GM19025 (cell line): Measurements from ENCODE around the gene DYNC1I1.

ENCODE experiments used
- ATAC-seq: cut with Tn5 transposase; IDR thresholded peaks from one replicate; pipeline ENCODE4 v1.9.1; 2021; ENCODE audit warnings: mild to moderate bottlenecking, low read depth, moderate library complexity; ENCODE audit not compliant: unreplicated experiment

Gene DYNC1I1

GRCh38 chr7:96005271-96005670, 232.9 kb downstream of the DYNC1I1 start:
- ATAC-seq = no peak

DNA sequence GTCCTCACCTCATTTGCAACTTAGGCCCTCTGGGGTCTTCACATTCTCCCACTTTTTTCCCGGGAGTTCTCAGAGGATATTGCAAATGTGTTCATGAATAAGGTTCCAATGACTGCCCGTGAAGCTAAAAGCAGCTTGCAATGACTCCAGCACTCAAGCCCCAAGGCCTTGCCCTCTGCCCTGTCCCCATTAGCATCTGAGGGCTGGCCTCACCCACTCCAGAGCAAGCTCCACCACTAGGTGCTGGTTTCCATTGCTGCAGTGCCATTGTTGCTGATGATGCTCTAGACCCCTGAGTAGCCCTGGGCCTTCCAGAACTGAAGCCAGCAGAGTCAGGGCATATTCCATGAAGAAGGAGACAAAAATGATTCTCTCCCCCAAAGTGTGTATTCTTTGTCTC, 236.8 kb downstream of the DYNC1I1 start:
- no peak for ATAC-seq

- no peak for ATAC-seq
Measured at GRCh38 chr7:96013836-96014235, 241.5 kb downstream of the DYNC1I1 start.

DNA sequence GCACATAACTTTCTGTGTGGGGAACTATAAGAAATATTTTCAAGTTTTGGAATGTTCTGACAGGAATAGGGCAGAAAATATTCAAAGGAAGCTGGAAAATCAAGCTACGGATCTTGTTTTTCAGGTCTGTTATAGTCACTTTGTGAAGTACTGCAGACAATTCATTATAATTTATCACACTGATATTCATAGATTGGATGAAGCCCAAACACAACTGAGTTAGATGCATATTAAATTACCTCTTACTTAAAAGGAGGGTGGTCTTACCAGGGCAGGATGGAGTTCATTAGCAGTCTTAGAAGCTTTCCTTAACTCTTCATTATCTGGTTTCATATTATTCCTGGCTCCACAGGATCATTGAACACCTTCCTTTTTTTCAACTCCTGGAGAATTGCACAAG, 242.3 kb downstream of the DYNC1I1 start:
- ATAC-seq = no peak

- no peak for ATAC-seq
Measured at GRCh38 chr7:96016056-96016586, 243.8 kb downstream of the DYNC1I1 start.

GRCh38 chr7:96016735-96017134, 244.4 kb downstream of the DYNC1I1 start:
- no peak for ATAC-seq

DNA sequence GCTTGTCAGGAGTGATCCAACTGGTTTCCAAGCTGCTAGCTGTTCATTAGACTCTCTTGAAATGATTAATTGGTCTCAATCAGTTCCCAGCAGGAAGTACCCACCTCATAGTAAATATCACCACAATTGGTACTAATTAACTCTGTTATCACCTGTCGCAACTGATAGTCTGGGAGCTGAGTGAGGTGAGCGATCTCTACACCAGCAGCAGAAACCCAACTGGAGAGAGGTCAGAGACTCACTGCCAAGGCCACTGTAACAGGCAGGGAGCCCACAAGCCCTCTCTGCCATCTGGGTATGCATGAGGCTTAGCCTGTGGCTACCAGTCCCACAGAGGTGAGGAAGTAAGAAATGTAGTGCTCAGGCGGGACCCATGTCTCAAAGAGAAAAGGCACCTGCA, 245.5 kb downstream of the DYNC1I1 start:
- no peak for ATAC-seq

- no peak for ATAC-seq
Measured at GRCh38 chr7:96021568-96021967, 249.2 kb downstream of the DYNC1I1 start.

- no peak for ATAC-seq
Measured at GRCh38 chr7:96023387-96023786, 251.0 kb downstream of the DYNC1I1 start.

DNA sequence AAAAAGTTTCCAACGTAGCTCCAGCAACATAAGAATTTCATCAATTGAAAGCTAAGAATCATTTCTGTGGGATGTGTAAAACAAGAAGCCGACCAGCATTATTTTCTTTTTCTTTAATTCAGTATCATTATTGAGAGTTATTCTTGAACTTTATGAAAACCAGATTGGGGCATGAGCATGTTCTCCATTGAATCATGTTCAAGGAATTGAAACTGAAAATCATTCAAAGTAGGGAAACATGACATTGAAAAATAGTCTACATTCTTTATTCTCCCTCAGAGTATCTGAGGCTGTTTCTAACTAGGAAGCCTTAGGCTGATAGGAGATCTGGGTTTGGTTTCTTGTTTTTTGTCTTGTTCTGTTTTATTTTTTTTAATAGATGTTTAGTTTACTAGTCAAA, 253.7 kb downstream of the DYNC1I1 start:
- no peak for ATAC-seq

DNA sequence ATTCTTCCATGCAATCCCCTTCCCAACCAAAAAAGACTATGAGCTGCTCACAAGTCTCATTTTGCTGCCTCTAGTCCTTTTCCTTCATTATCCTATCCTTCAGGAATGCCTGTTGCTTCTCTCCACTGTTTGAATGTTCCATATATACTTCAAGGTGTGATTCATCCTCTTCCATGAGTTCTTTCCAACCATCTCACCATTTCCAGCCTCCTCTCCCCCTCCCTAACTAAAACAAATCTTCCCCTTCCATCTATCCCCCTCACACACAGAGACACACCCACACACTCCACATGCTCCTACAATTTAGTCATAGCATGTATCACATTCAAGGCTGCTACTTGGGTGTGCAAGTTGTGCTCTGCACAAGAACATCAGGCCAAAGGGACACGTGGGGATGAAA, 254.3 kb downstream of the DYNC1I1 start:
- no peak for ATAC-seq

- no peak for ATAC-seq
Measured at GRCh38 chr7:96028729-96029128, 256.4 kb downstream of the DYNC1I1 start.

DNA sequence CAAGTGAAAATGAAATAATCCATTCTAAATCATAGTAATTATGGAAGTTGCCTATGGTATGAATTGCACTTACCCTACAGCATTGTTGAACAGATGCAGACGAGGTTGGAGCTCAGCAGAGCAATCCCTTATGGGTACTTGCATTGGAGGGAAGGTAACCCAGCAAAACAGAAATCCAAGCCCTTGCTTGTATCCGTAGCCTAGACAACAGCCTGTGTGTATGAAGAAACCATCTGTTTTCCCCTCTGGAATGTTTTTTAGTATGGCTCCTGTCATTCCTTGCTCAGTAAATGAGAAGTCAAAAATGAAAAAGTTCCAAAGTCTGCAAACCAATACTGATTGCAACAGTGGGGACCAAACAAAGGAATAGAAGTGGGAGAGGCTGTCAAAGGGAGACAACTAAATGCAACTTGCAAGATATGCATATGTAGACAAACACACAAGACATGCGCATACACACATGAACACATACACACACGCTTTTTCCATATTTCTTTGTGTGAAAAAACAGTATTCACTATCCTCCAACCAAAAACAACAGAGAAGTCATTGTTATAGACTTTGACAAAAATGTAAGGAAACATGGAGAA, 260.8 kb downstream of the DYNC1I1 start:
- ATAC-seq = no peak

GRCh38 chr7:96034940-96035727, 262.8 kb downstream of the DYNC1I1 start:
- no peak for ATAC-seq

- ATAC-seq = no peak
Measured at GRCh38 chr7:96040250-96040772, 268.0 kb downstream of the DYNC1I1 start.

DNA sequence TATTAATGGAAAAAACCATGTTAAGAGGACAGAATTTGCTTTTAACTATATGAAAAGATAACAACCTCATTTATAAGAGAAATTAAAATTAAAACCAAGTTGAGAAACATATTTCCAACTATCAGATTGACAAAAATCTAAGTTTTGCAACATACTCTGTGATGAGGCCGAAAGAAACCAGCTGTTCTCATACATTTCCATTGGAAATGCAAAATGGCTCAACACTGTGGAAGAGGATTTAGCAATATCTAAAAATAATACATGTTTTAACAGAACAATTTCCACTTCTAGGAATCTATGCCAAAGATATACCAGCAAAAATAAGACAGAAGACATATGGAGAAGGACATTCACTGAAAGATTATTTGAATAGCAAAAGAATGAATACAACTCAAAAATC, 268.8 kb downstream of the DYNC1I1 start:
- no peak for ATAC-seq

GRCh38 chr7:96045181-96045580, 272.8 kb downstream of the DYNC1I1 start:
- ATAC-seq = no peak

- no peak for ATAC-seq
Measured at GRCh38 chr7:96045919-96046318, 273.6 kb downstream of the DYNC1I1 start.

DNA sequence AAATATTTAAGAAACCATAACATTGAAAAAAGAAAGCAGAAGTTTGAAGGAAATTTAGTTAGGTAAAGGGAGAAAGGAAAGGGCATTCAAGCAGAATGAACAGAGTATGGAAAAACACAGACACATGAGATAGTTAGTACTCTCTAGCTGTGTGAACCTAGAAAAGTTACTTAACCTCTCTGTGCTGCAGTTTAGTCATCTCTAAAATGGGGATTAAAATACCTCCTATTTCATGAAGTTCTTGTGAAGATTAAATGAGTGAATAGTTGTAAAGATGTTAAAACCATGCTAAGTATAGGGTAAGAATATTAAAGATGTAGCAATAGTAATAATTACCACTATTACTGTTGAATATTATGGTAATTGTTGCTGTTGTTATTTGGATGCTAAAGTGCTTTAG, 279.9 kb downstream of the DYNC1I1 start:
- no peak for ATAC-seq

DNA sequence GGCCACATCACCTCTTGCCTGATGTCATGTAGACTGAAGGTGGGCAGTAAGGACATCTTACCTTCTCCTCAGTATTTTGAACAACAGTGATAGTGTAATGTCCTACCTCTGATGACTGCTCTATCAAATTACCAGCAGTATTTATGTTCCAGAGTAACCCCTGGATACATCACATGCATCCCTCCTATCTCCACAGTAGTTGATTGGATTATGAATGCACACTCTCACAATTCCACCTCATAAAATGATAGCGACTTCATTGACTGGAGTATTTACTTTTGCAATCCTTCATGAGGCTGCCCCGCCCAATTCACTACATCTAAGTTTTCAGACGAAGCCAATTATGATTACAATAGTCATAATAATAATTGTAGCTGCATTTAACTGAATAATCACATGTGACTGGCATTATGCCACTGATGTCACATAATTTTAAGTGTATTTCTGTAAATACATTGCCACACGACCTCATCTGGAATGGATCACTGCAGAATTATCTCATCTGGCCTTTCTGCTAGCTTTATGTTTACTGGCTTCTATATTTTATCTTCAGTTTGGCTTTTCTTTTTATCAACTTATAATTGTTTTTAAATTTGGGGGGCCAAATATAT, 280.6 kb downstream of the DYNC1I1 start:
- ATAC-seq = no peak

- no peak for ATAC-seq
Measured at GRCh38 chr7:96055717-96056116, 283.4 kb downstream of the DYNC1I1 start.
